WTC11 (cell line): ENCODE data around the gene MRTFA.

ENCODE experiments used
- ATF2 ChIP-seq: sonication (generic); formaldehyde crosslinking; IDR thresholded peaks from 2 replicates; pipeline ENCODE4 v1.8.1; 2022; ENCODE audit warnings: low read depth, missing genetic modification reagents, borderline replicate concordance
- ATF3 ChIP-seq: sonication (generic); formaldehyde crosslinking; conservative IDR thresholded peaks from 2 replicates; pipeline ENCODE4 v1.8.1; 2022; ENCODE audit warnings: mild to moderate bottlenecking, missing genetic modification reagents
- CTCF ChIP-seq: fragments of 200-600 bp; IDR thresholded peaks from 2 replicates; pipeline ENCODE4 v1.8.0; 2022; ENCODE audit warnings: antibody characterized with exemption
- ETV6 ChIP-seq: sonication (generic); formaldehyde crosslinking; IDR thresholded peaks from 2 replicates; pipeline ENCODE4 v1.8.1; 2022; ENCODE audit warnings: mild to moderate bottlenecking, missing genetic modification reagents
- JAZF1 ChIP-seq: fragments of 250-450 bp; sonication (Bioruptor Pico); IDR thresholded peaks from 2 replicates; pipeline ENCODE4 v1.9.0; 2021; ENCODE audit warnings: moderate library complexity, mild to moderate bottlenecking, inconsistent platforms
- NR1H2 ChIP-seq: sonication (generic); formaldehyde crosslinking; IDR thresholded peaks from 2 replicates; pipeline ENCODE4 v1.9.0; 2021; ENCODE audit warnings: mild to moderate bottlenecking, moderate library complexity, missing genetic modification reagents
- NR2C2 ChIP-seq: sonication (generic); formaldehyde crosslinking; IDR thresholded peaks from 2 replicates; pipeline ENCODE4 v1.8.0; 2022; ENCODE audit warnings: mild to moderate bottlenecking, missing genetic modification reagents
- PREB ChIP-seq: sonication (generic); formaldehyde crosslinking; IDR thresholded peaks from 2 replicates; pipeline ENCODE4 v1.8.1; 2022; ENCODE audit warnings: mild to moderate bottlenecking, missing genetic modification reagents, moderate library complexity, borderline replicate concordance
- ZNF232 ChIP-seq: sonication (generic); formaldehyde crosslinking; IDR thresholded peaks from 2 replicates; pipeline ENCODE4 v1.8.0; 2022; ENCODE audit warnings: mild to moderate bottlenecking, missing genetic modification reagents
- ZNF263 ChIP-seq: sonication (generic); formaldehyde crosslinking; IDR thresholded peaks from 2 replicates; pipeline ENCODE4 v1.8.1; 2022; ENCODE audit warnings: low read depth, mild to moderate bottlenecking, moderate library complexity, missing genetic modification reagents
- ZNF281 ChIP-seq: sonication (generic); formaldehyde crosslinking; IDR thresholded peaks from 2 replicates; pipeline ENCODE4 v1.8.0; 2023; ENCODE audit warnings: mild to moderate bottlenecking, missing genetic modification reagents
- ZNF423 ChIP-seq: fragments of 250-450 bp; sonication (Bioruptor Pico); IDR thresholded peaks from 2 replicates; pipeline ENCODE4 v2.1.2; 2022; ENCODE audit warnings: mild to moderate bottlenecking, moderate library complexity

- TF ChIP-seq JAZF1 (CRISPR knock-in tag) (no peak), CTCF (no peak), ATF2 (CRISPR knock-in tag) (no peak), ATF3 (no peak), ZNF232 (CRISPR knock-in tag) (no peak), ZNF423 (CRISPR knock-in tag) (no peak), NR2C2 (no peak), ETV6 (CRISPR knock-in tag) (no peak), NR1H2 (CRISPR knock-in tag) (no peak), ZNF263 (CRISPR knock-in tag) (no peak), PREB (CRISPR knock-in tag) (no peak), ZNF281 (no peak)
These were observed 236.4 kb downstream of the MRTFA start for GRCh38 chr22:40400159-40400558.
